ENCODE measurements around the gene PTPRB.

PTPRB gene

DNA sequence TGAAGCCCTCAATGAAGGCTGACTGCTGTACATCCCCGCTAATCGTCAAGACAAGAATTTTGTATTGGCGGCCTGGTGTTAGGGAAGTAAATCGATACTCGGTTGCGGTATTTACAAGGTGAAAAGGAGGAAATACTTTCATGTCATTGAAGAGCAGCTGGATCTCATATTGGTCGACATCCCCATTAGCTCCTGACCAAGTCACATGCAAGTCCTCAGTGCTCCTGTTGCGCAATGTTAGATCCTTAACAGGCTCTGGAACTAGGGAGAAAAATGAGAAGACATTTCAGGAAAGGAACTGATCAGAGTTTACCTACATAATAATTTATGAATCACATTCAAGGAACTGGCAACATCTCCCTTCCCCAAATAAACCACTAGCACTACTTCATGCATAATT, 66.2 kb downstream of the PTPRB start:
- Histone ChIP-seq H3K4me3 (ENCODE audit: low read depth, low read length, poor library complexity, severe bottlenecking) (no peak overlapping the region), H3K36me3 (ENCODE audit: insufficient read depth, low read length) (no peaks in the 10 kb centered on the region; the same call in 1 of the 2 replicates), H3K4me1 (ENCODE audit: insufficient read depth, low read length, severe bottlenecking) (no peaks in the 10 kb centered on the region), H4K20me1 (ENCODE audit: insufficient read depth, low read length) (no peaks in the 10 kb centered on the region), H3K9ac (ENCODE audit: low read length) (no peak overlapping the region), H3K9me2 (ENCODE audit: low read depth, low read length) (no peaks in the 10 kb centered on the region), H3K4me2 (ENCODE audit: low read length) (no peak overlapping the region), H3F3A (ENCODE audit: insufficient read depth, low read length) (no peaks in the 10 kb centered on the region), H3K27ac (ENCODE audit: low read depth, low read length, poor library complexity, severe bottlenecking) (no peak overlapping the region), H3K79me2 (ENCODE audit: insufficient read depth, low read length) (no peaks in the 10 kb centered on the region), H2AFZ (ENCODE audit: low read length) (no peak overlapping the region), H3K9me3 (ENCODE audit: low read length) (no peaks in the 10 kb centered on the region), H3K27me3 (ENCODE audit: insufficient read depth, low read length) (no peaks in the 10 kb centered on the region)
- TF ChIP-seq EZH2 (IDR thresholded peaks at IDR 0.05; ENCODE audit: borderline replicate concordance, low read length), result no peak
- TF ChIP-seq, protein P1, sequence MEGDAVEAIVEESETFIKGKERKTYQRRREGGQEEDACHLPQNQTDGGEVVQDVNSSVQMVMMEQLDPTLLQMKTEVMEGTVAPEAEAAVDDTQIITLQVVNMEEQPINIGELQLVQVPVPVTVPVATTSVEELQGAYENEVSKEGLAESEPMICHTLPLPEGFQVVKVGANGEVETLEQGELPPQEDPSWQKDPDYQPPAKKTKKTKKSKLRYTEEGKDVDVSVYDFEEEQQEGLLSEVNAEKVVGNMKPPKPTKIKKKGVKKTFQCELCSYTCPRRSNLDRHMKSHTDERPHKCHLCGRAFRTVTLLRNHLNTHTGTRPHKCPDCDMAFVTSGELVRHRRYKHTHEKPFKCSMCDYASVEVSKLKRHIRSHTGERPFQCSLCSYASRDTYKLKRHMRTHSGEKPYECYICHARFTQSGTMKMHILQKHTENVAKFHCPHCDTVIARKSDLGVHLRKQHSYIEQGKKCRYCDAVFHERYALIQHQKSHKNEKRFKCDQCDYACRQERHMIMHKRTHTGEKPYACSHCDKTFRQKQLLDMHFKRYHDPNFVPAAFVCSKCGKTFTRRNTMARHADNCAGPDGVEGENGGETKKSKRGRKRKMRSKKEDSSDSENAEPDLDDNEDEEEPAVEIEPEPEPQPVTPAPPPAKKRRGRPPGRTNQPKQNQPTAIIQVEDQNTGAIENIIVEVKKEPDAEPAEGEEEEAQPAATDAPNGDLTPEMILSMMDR (IDR thresholded peaks at IDR 0.05; ENCODE audit: low read length), result no peak

DNA sequence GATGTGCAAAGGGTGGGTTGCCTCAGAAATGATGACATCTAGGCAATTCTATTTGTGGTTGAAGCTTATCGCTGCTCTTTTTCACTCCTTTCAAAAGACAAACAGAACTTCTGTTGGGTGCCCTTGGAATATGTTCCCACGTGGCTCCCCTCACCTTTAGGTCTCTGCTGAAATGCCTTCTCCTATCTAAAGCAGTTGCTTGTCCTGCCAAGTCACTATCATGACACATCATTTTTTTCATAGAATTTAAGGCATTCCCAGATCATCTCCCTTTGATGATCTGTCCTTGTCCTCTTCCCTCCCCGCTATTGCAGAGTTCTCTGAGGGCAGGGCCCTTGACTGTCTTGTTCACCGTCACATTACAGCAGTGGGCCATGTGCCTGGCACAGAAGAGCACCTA, 75.7 kb downstream of the PTPRB start:
- H3K4me3 ChIP-seq (ENCODE audit: low read depth, low read length, poor library complexity, severe bottlenecking), result no peak overlapping the region
- H3K27me3 ChIP-seq (ENCODE audit: insufficient read depth, low read length), result no peaks in the 10 kb centered on the region
- TF ChIP-seq, protein P1 (IDR thresholded peaks at IDR 0.05; ENCODE audit: low read length), result no peak
- no peak for TF ChIP-seq EZH2 (IDR thresholded peaks at IDR 0.05; ENCODE audit: borderline replicate concordance, low read length)
- H3K36me3 ChIP-seq (ENCODE audit: insufficient read depth, low read length), result no peaks in the 10 kb centered on the region
- no peaks in the 10 kb centered on the region for H3K4me1 ChIP-seq (ENCODE audit: insufficient read depth, low read length, severe bottlenecking)
- no peaks in the 10 kb centered on the region for H4K20me1 ChIP-seq (ENCODE audit: insufficient read depth, low read length)
- no peaks in the 10 kb centered on the region for H3K9me2 ChIP-seq (ENCODE audit: low read depth, low read length)
- no peaks in the 10 kb centered on the region for H3K79me2 ChIP-seq (ENCODE audit: insufficient read depth, low read length)
- no peaks in the 10 kb centered on the region; the same call in 1 of the 2 replicates for H3F3A ChIP-seq (ENCODE audit: insufficient read depth, low read length)
- H3K27ac ChIP-seq (ENCODE audit: low read depth, low read length, poor library complexity, severe bottlenecking), result no peak overlapping the region
- H3K4me2 ChIP-seq (ENCODE audit: low read length), result no peak overlapping the region
- H2AFZ ChIP-seq (ENCODE audit: low read length), result no peak overlapping the region
- H3K9me3 ChIP-seq (ENCODE audit: low read length), result no peaks in the 10 kb centered on the region
- no peak overlapping the region for H3K9ac ChIP-seq (ENCODE audit: low read length)

DNA sequence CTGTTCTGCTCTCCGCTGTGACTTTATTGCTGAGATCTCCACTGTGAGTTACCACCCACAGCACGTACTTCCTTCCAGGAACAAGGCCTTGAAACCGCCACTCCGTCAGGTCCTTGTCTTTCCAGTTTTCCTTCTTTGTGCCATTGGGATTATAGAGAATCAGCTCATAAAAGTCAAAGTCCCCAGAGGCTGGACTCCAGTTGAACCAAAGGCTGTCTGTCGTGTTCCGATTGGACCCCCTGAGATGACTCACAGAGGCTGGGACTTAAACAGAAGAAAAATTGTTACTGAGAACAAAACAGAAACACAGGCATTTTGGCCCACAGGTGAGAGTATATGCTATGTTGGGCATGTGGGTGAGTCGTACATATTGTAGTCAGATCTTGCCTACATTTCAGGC, 76.6 kb downstream of the PTPRB start:
- H2AFZ ChIP-seq (ENCODE audit: low read length), result no peak overlapping the region
- no peak overlapping the region for H3K4me3 ChIP-seq (ENCODE audit: low read depth, low read length, poor library complexity, severe bottlenecking)
- no peaks in the 10 kb centered on the region for H4K20me1 ChIP-seq (ENCODE audit: insufficient read depth, low read length)
- H3K9ac ChIP-seq (ENCODE audit: low read length), result no peak overlapping the region
- no peak overlapping the region for H3K4me2 ChIP-seq (ENCODE audit: low read length)
- no peaks in the 10 kb centered on the region; the same call in 1 of the 2 replicates for H3F3A ChIP-seq (ENCODE audit: insufficient read depth, low read length)
- H3K4me1 ChIP-seq (ENCODE audit: insufficient read depth, low read length, severe bottlenecking), result no peaks in the 10 kb centered on the region
- H3K9me2 ChIP-seq (ENCODE audit: low read depth, low read length), result no peaks in the 10 kb centered on the region
- TF ChIP-seq, protein P1 (IDR thresholded peaks at IDR 0.05; ENCODE audit: low read length), result no peak
- H3K36me3 ChIP-seq (ENCODE audit: insufficient read depth, low read length), result no peaks in the 10 kb centered on the region
- no peaks in the 10 kb centered on the region for H3K9me3 ChIP-seq (ENCODE audit: low read length)
- H3K79me2 ChIP-seq (ENCODE audit: insufficient read depth, low read length), result no peaks in the 10 kb centered on the region
- no peaks in the 10 kb centered on the region for H3K27me3 ChIP-seq (ENCODE audit: insufficient read depth, low read length)
- no peak overlapping the region for H3K27ac ChIP-seq (ENCODE audit: low read depth, low read length, poor library complexity, severe bottlenecking)

All from OCI-LY1 (cell line).